ENCODE data around the gene IL12A.

GRCh38 chr3:159996018-159996417 is 7.4 kb downstream of the IL12A start:
- TF ChIP-seq CTCF (IDR thresholded peaks at IDR 0.05): no peak
- no peak for TF ChIP-seq POLR2A (IDR thresholded peaks at IDR 0.05)
- TF ChIP-seq POLR2AphosphoS5 (IDR thresholded peaks at IDR 0.05): no peak
- TF ChIP-seq EP300 (IDR thresholded peaks at IDR 0.05): no peak
